GM18508 (cell line): Measurements from ENCODE around the gene ADGRL3.

Experiments
- ATAC-seq: cut with Tn5 transposase; IDR thresholded peaks from one replicate; pipeline ENCODE4 v1.9.1; 2021; ENCODE audit warnings: moderate number of reproducible peaks; ENCODE audit not compliant: insufficient read depth, unreplicated experiment

The ADGRL3 gene

GRCh38 chr4:62004881-62005280 lies 804.8 kb downstream of the ADGRL3 start:
- no peak for ATAC-seq

- no peak for ATAC-seq
Observed at GRCh38 chr4:62006108-62006507, 806.0 kb downstream of the ADGRL3 start.

- ATAC-seq: no peak
Observed at GRCh38 chr4:62015043-62015739, 815.1 kb downstream of the ADGRL3 start.

- ATAC-seq: no peak
Observed at GRCh38 chr4:62018537-62018936, 818.4 kb downstream of the ADGRL3 start.

GRCh38 chr4:62023633-62024032 lies 823.5 kb downstream of the ADGRL3 start:
- ATAC-seq: no peak

- no peak for ATAC-seq
Observed at GRCh38 chr4:62028745-62029144, 828.6 kb downstream of the ADGRL3 start.

GRCh38 chr4:62030958-62031357 lies 830.8 kb downstream of the ADGRL3 start:
- no peak for ATAC-seq

GRCh38 chr4:62037571-62037970 lies 837.4 kb downstream of the ADGRL3 start:
- ATAC-seq: no peak

GRCh38 chr4:62051332-62051731 lies 851.2 kb downstream of the ADGRL3 start:
- ATAC-seq: no peak

GRCh38 chr4:62053974-62054373 lies 853.8 kb downstream of the ADGRL3 start:
- no peak for ATAC-seq

GRCh38 chr4:62057031-62057430 lies 856.9 kb downstream of the ADGRL3 start:
- no peak for ATAC-seq

GRCh38 chr4:62058571-62058970 lies 858.4 kb downstream of the ADGRL3 start:
- ATAC-seq: no peak

- no peak for ATAC-seq
Observed at GRCh38 chr4:62070291-62070852, 870.2 kb downstream of the ADGRL3 start.

GRCh38 chr4:62075089-62075488 lies 875.0 kb downstream of the ADGRL3 start:
- no peak for ATAC-seq

GRCh38 chr4:62075521-62075920 lies 875.4 kb downstream of the ADGRL3 start:
- ATAC-seq: no peak

GRCh38 chr4:62077406-62077805 lies 877.3 kb downstream of the ADGRL3 start:
- no peak for ATAC-seq

- no peak for ATAC-seq
Observed at GRCh38 chr4:62080431-62080830, 880.3 kb downstream of the ADGRL3 start.

GRCh38 chr4:62087706-62088105 lies 887.6 kb downstream of the ADGRL3 start:
- ATAC-seq: no peak

- ATAC-seq: no peak
Observed at GRCh38 chr4:62093735-62094134, 893.6 kb downstream of the ADGRL3 start.

GRCh38 chr4:62096881-62097280 lies 896.8 kb downstream of the ADGRL3 start:
- no peak for ATAC-seq

GRCh38 chr4:62115216-62115615 lies 915.1 kb downstream of the ADGRL3 start:
- ATAC-seq: no peak

- no peak for ATAC-seq
Observed at GRCh38 chr4:62117886-62118285, 917.8 kb downstream of the ADGRL3 start.
